Natural killer cell treated with Interleukin-12 subunit alpha and Interleukin-12 subunit beta and Interleukin-15 and Interleukin-18, amount 100 ng/mL, for 72 hours (primary cell): Measurements from ENCODE around the gene DHCR24. TPM values are rescaled to one million over a fixed set of nuclear protein-coding genes. Genes with fewer than 3 reads are reported as not detected.

Experiments used
- ATAC-seq, 2 donors: fragments of 150-1000 bp; cut with Tn5 transposase in 1 of 2; sonication (Bioruptor Pico), chemical (Tn5 transposase) in 1 of 2; 2 replicates each; pipeline ENCODE4 v1.10.0; 2021
- DNase-seq: peaks from one replicate; pipeline ENCODE4 v3.0.0; 2022; ENCODE audit warnings: low spot score
- H3K27ac Mint-ChIP-seq, 2 donors: 1 replicate in 1 of 2; 2 replicates in 1 of 2; pipeline ENCODE4 v1.8.0; 2022; ENCODE audit warnings: mixed read lengths in 2 of 2, mild to moderate bottlenecking in 1 of 2, moderate library complexity in 1 of 2
- H3K27me3 Mint-ChIP-seq, 2 donors: 1 replicate in 1 of 2; 2 replicates in 1 of 2; pipeline ENCODE4 v1.8.0; 2022; ENCODE audit warnings: mixed read lengths in 2 of 2
- H3K36me3 Mint-ChIP-seq: one replicate; pipeline ENCODE4 v1.8.0; 2022; ENCODE audit warnings: mixed read lengths
- H3K4me1 Mint-ChIP-seq, 2 donors: 1 replicate in 1 of 2; 2 replicates in 1 of 2; pipeline ENCODE4 v1.8.0; 2022; ENCODE audit warnings: low read depth in 2 of 2, mixed read lengths in 2 of 2, mild to moderate bottlenecking in 1 of 2
- H3K4me3 Mint-ChIP-seq: one replicate; pipeline ENCODE4 v1.8.0; 2022; ENCODE audit warnings: mixed read lengths
- H3K9me3 Mint-ChIP-seq: 2 replicates; pipeline ENCODE4 v1.8.0; 2022; ENCODE audit warnings: mixed read lengths
- total RNA-seq, 2 donors: library from RNA; stranded (reverse); gene quantifications; one replicate each; pipeline ENCODE4 v1.2.3, GENCODE V29; 2022

The DHCR24 gene
- total RNA-seq, 2 donors from 2014 or later = 124 to 187 TPM

DNA sequence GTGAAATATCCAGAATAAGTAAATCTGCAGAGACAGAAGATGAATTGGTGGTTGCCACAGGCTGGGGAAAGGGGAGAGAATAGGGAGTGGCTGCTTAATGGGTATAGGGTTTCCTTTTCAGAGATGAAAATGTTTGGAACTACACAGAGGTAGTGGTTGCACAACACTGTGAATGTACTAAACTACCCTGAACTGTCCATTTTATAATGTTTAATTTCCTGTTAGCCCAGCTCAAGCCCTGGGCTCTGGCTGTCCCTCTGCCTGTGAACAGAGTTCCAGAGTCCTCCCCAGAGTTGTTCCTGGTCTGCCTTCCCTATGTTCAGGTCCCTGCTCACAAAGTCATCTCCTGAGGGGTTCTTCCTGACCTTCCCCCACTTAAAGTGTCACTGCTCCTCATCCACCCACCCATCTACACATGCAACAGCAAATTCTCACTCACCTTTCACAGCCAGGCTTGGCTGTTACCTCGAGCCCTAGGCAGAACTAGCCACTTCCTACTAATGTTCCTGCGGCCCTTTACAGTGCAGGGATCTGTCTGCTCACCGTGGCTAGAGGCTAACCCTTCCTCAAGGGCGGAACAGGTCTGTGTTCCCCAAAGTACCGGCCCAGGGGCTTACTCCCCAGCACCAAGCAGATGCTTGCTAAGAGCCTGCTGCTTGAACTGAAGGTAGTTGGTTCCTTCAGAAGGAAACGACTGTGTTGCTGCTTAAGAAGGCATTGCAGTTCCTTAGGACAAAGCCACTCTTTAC, 22.4 kb downstream of the DHCR24 start:
- ATAC-seq = no peak
- Mint-ChIP-seq H3K27me3 (no peaks in the 10 kb centered on the region), H3K36me3 (peaks cover 45% of the 10 kb centered on the region), H3K4me3 (no peak overlapping the region), H3K27ac (peak overlapping the region in 1 of 2 donors; percentile 22), H3K9me3 (no peaks in the 10 kb centered on the region), H3K4me1 (peaks cover 43% of the 10 kb centered on the region in 2 donors)
- DNase-seq = no peak

DNA sequence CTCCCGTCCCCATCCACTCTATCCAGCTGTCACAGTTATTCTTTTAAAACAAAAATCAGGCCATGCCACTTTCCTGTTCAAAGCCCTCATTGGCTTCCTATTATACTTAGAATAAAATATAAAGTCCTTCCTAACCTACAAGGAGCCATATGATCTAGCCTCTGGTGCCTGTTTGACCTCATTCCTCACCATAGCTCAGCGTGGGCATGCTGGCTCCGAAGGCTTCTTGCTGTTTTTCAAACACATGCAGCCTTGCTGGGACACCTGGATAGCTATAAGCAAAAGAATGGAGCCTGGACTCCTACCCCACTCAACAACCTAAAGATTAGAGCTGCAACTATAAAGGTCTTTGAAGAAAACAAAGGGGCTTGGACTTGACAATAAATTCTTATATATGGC, 23.7 kb downstream of the DHCR24 start:
- no peak for DNase-seq
- no peak for ATAC-seq
- H3K36me3 Mint-ChIP-seq = peaks cover 35% of the 10 kb centered on the region
- no peaks in the 10 kb centered on the region for H3K9me3 Mint-ChIP-seq
- H3K27ac Mint-ChIP-seq = peak overlapping the region; percentile 12 to 82
- H3K27me3 Mint-ChIP-seq = no peaks in the 10 kb centered on the region
- H3K4me1 Mint-ChIP-seq = peaks cover 45 to 47% of the 10 kb centered on the region in 2 donors
- H3K4me3 Mint-ChIP-seq = peak overlapping the region; percentile 23

DNA sequence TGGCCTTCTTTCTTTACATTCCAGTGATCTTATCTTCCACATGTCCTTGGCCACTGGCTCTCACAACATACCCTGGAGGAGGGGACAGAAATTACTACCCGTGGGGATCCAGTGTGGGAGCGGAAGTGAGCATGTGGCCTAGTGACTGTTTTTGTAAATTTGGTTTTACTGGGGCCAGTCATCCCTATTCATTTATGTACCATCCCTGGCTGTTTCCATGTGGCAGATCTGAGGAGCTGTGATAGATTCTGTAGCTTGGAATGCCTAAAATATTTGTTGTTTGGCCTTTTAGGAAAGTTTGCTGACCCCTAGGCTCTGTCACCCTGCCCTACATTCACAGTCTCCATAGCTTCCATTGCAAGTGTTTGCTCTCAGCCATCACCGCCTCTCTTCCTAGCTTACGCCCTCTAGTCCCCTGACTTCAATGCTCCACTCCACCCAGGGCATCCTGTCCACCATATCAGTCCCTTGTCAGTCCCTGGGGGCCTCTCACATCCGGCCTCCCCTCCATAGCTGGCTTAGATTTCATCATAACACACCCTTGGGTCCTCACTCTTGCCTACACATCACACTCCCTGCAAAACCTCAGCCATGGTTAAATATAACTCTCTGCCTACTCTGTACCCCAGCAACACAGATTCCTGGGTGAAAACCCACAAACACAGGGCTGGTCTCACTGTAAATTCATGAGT, 25.8 kb downstream of the DHCR24 start:
- Mint-ChIP-seq H3K27ac (peak overlapping the region; percentile 50 to 82), H3K36me3 (peaks cover 35% of the 10 kb centered on the region), H3K27me3 (no peaks in the 10 kb centered on the region), H3K4me3 (peak overlapping the region; percentile 72), H3K4me1 (peaks cover 45 to 48% of the 10 kb centered on the region in 2 donors), H3K9me3 (no peaks in the 10 kb centered on the region)
- DNase-seq = peak; percentile 87
- peak; percentile 94 to 95 for ATAC-seq

DNA sequence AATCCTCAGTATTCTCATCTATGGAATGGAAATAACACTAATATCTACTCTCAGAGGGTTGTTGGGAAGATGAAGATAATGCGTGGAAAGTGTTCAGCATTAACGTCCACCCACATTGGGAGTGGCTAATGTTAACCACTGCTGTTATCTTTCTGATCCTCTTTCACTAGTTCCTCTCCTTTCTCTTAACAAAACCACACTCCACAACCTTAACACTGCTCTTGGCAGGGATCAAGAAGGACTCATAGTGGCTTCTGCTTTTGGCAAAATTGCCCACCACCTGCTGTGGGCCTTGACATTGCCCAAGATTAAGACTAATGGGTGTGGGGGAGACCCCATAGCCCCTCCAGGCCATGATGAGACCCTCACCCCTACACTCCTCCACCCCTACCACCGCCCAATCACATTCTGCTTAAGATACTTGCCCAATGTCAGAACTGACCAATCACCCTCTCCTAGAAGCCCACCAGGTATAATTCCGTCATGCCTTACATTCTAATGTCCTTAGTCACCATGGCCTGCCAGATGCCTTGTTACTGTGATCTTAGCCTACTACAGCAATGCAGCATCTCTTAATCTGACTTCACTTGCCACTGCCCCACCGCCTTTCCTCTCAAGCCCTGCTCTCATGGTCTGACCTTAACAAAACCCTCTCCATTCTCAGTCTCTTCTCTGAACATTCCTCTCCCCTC, 27.1 kb downstream of the DHCR24 start:
- Mint-ChIP-seq H3K27ac (peak overlapping the region; percentile 50 to 82), H3K9me3 (no peaks in the 10 kb centered on the region), H3K36me3 (peaks cover 32% of the 10 kb centered on the region), H3K4me3 (peak overlapping the region; percentile 53), H3K4me1 (peaks cover 43 to 45% of the 10 kb centered on the region in 2 donors), H3K27me3 (no peaks in the 10 kb centered on the region)
- ATAC-seq = no peak
- no peak for DNase-seq

DNA sequence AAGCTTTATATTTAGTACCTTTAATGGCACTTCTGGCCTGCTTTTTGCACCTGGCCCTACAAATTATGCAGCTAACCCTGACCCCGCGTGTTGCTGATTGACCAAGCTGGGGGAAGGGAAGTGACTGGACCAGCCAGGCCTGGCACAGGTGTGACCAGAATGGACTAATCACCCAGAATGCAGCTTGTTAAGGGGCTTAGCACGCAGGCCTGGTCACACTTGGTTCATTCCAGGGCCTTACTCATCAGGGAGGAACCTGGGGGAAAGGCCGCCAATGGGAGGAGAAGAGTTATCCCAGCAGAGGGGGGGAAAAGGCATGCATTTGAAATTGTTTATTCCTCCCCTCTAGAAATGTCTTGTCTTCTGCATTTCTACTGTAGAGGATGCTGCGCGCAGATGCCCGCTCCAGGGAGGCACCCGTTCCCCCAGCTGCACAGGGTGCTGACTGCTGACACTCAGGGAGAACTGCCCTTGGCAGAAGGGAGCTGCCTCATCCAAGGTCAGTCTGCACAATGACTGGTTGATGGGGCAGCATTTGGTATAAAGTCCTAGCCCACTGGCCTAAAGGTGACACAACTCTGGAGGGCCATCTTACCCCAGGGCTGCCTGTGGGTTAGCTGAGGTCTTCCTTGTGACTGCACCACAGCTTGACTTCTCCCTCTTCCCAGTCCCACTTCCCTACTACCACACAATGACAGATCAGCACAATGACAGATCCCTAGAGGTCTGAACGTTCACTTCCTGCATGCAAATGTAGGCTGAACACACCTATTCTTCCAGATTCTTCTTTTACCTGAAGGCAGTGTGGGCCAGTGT, 29.0 kb downstream of the DHCR24 start:
- DNase-seq = no peak
- Mint-ChIP-seq H3K4me1 (peaks cover 33 to 35% of the 10 kb centered on the region in 2 donors), H3K4me3 (no peak overlapping the region), H3K27ac (no peak overlapping the region), H3K36me3 (peaks cover 17% of the 10 kb centered on the region), H3K9me3 (no peaks in the 10 kb centered on the region), H3K27me3 (no peaks in the 10 kb centered on the region)
- no peak for ATAC-seq

DNA sequence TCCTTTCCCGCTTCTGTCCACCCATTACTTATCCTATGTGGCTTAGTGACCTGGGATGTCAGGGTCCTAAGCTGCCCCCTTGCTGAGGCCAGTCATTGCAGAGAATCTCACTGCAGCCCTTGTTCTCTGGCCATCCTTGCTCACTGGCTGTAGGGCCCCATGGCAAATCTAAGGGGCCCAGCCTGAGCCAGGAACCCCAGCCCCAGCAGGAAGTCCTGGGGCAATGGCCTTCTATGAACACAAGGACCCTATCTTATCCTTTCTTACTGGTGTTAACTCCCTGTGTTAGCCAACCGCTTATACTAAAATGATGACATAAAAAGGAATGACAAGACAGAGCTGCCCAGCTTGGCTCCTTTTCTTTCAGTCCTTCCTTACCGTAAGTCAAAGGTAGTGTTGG, 29.9 kb downstream of the DHCR24 start:
- ATAC-seq = no peak

DNA sequence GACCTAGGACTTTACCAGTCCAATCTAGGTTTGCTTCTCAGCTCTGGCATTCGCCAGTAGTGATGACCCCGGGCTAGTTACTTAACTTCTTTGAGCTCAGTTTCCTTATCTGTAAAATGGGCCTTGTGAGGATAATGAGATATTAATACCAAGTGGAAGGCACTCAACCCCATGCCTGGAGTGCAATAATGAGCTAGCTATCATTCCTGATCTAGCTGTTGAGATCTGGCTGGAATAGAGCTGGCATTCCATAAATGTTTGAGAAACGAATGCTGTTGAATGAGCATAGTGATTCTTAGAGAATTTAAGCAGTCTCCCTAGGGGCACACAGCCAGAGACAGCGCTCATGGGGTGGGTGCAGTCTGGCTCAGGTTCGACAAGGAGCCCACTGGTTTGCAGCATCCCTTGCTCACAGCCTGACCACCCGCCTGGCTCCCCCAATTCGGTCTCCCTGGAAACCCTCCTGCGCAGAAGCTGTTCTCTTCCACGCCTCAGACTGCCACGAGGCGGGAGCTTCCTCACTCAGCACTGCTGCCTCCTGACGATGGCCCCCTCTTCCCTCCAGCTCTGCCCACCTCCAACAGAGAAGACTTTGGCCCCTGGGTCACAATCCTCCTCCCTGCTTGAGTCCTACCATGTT, 32.5 kb downstream of the DHCR24 start:
- ATAC-seq (no peak), DNase-seq (no peak)
- H3K4me1 Mint-ChIP-seq = peaks cover 4 to 7% of the 10 kb centered on the region in 2 donors
- H3K27me3 Mint-ChIP-seq = no peaks in the 10 kb centered on the region
- H3K27ac Mint-ChIP-seq = no peak overlapping the region
- no peak overlapping the region for H3K4me3 Mint-ChIP-seq
- no peaks in the 10 kb centered on the region for H3K9me3 Mint-ChIP-seq
- H3K36me3 Mint-ChIP-seq = peaks cover 6% of the 10 kb centered on the region

More for the DNA sequence above, 29.9 kb downstream of the DHCR24 start:
- Mint-ChIP-seq H3K36me3 (peaks cover 13% of the 10 kb centered on the region), H3K9me3 (no peaks in the 10 kb centered on the region), H3K27ac (no peak overlapping the region), H3K27me3 (no peaks in the 10 kb centered on the region), H3K4me1 (peaks cover 27 to 28% of the 10 kb centered on the region in 2 donors), H3K4me3 (no peak overlapping the region)
- no peak for DNase-seq

DNA sequence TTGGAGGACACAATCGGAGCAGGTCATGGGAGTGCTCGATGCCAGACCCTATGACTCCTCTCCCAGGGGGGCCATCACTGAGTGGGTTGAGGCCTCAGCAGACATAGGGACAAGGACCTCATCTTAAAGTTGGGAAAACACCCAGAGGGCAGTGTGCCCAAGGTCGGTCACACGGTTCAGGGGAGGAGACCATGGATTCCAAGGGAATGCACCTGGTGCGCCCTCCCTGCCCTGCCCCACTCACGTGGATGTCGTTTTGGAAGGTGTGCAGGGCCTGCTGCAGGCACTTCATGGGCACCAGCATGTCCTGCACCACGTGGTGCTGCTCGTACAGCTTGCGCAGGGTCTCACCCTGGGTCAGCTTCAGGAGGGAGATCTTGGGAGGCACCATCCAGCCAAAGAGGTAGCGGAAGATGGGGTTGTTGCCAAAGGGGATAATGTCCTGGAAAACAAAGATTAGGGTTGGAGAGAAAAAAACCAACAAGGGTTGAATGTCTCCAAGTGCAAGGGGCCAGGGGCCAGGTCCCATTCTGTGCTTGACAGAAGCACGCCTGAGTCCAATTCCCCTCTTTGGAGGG, 33.1 kb downstream of the DHCR24 start:
- Mint-ChIP-seq H3K4me3 (no peak overlapping the region), H3K27me3 (no peaks in the 10 kb centered on the region), H3K36me3 (peaks cover 6% of the 10 kb centered on the region), H3K27ac (no peak overlapping the region), H3K9me3 (no peaks in the 10 kb centered on the region), H3K4me1 (peaks cover 3 to 6% of the 10 kb centered on the region in 2 donors)
- DNase-seq (no peak), ATAC-seq (no peak)

DNA sequence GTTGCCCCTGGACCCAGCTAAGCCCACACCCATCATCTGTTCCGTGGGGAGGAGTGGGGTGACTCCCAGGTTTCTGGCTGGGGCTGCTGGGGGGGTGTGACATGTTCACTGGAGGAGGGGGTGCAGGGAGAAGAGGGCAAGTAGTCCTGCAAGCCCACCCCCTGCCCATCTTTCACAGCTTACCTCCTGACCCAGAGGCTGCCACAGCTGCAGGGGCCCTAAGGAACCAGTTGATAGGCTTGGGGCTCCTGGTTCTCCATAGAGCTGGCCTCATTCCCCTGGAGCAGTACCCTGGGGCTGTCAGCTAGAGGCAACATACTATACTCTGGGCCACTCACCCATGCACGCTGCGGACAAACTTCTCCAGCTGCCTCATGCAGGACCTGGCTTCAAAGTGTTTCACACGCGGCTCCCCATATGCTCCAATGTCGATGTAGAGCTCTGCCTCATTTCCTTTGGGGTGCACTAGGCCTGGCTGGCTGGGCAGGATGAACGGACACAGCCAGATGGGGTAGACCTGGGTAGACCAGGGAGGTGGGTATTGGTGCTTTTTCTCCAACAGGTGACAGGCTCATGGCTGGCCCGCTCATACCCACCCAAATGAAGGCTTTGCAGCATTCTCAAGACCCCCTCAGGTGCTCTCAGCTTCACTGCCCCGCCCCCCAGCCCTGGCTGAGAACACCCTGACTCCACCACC, 33.8 kb downstream of the DHCR24 start:
- Mint-ChIP-seq H3K4me3 (no peak overlapping the region), H3K27ac (no peak overlapping the region), H3K4me1 (peaks cover 1 to 6% of the 10 kb centered on the region in 2 donors), H3K9me3 (no peaks in the 10 kb centered on the region), H3K27me3 (no peaks in the 10 kb centered on the region), H3K36me3 (peaks cover 6% of the 10 kb centered on the region)
- ATAC-seq (no peak), DNase-seq (no peak)

DNA sequence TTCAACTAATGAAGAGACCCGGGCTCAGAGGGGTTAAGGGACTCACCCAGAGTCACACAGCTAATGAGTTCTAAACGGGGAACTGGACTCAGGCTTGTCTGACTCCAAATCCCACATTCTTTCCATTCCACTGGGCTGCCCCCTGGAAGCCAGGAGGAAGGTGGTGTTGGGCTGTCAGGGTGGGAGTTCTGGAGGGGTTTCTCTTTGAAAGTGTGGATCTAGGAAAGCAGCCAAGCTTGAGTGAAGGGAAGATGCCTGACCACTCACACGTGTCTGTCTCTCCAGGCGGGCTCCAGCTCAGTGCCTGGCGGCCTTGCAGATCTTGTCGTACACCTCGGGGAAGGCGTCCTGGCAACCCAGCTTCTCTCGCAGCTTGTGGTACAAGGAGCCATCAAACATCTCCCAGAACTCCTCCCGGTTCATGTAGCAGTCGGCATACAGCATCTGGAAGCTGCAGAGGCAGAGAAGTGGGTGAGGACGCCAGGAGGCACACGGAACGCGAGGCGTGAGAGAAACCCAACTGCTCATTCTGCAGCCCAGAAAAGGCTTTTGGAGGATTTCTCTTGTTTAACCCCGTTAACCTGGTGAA, 35.0 kb downstream of the DHCR24 start:
- peaks cover 6% of the 10 kb centered on the region for H3K36me3 Mint-ChIP-seq
- no peak overlapping the region for H3K27ac Mint-ChIP-seq
- no peaks in the 10 kb centered on the region for H3K9me3 Mint-ChIP-seq
- no peak overlapping the region for H3K4me3 Mint-ChIP-seq
- H3K27me3 Mint-ChIP-seq = no peaks in the 10 kb centered on the region
- DNase-seq (no peak), ATAC-seq (no peak)
- peaks cover 0 to 6% of the 10 kb centered on the region in 2 donors for H3K4me1 Mint-ChIP-seq

DNA sequence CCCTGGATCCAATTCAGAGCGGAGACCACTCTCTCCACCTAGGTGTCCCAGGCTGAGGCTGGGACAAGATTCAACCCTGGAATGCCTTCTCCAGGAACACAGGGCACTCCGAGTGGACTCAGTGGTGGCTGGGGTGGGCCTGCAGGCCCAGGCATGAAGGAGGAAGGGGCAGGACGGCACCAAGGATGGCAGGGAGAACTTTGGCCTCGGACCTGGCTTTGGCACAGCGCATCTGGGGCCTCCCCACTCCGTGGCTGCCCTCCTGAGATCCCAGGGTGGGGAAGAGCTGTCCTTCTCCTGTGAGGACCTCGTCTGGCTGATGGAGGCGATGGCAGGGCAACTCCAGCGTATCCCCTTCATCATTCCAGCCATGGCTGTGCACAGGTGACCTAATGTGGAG, 35.6 kb downstream of the DHCR24 start:
- H3K4me3 Mint-ChIP-seq = no peak overlapping the region

DNA sequence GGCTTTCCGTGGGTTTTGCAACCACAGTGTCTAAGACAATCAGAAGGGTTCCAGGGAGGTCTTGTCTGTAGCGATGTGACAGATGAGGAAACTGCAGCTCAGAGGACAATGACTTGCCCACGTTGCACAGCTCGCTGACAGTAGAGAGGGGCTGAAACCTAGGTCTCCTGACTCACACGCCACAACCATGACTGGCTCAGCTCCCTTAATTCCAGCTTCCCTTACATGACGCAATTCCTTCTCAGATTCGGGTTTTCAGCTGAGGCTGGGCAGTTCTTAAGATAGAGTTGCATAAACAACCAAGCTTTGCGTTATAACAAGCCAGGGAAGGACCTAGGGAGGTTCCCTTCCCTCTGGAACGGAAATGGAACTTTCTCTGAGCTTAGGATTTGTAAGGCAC, 36.3 kb downstream of the DHCR24 start:
- peaks cover 0 to 6% of the 10 kb centered on the region in 2 donors for H3K4me1 Mint-ChIP-seq
- H3K9me3 Mint-ChIP-seq = no peaks in the 10 kb centered on the region
- ATAC-seq (no peak), DNase-seq (no peak)
- H3K27ac Mint-ChIP-seq = no peak overlapping the region
- no peaks in the 10 kb centered on the region for H3K27me3 Mint-ChIP-seq
- peaks cover 6% of the 10 kb centered on the region for H3K36me3 Mint-ChIP-seq
- no peak overlapping the region for H3K4me3 Mint-ChIP-seq

More for the DNA sequence above, 35.6 kb downstream of the DHCR24 start:
- Mint-ChIP-seq H3K27ac (no peak overlapping the region), H3K36me3 (peaks cover 6% of the 10 kb centered on the region), H3K4me1 (peaks cover 0 to 6% of the 10 kb centered on the region in 2 donors), H3K27me3 (no peaks in the 10 kb centered on the region), H3K9me3 (no peaks in the 10 kb centered on the region)
- ATAC-seq (no peak), DNase-seq (no peak)
